AG10803 (cell line): Measurements from ENCODE around the gene MAPKAP1.

ENCODE experiments used
- DNase-seq: peaks from one replicate; pipeline ENCODE4 v3.0.0; 2010; ENCODE audit warnings: low read depth
- H3K4me3 ChIP-seq: 2 replicates; pipeline ENCODE4 v1.5.1; 2011; ENCODE audit warnings: mild to moderate bottlenecking, low read length, control low read depth
- TF ChIP-seq, protein P1 (sequence below): conservative IDR thresholded peaks from 2 replicates; pipeline ENCODE4 v1.5.1; 2011; ENCODE audit warnings: mild to moderate bottlenecking, low read length, control low read depth, inconsistent platforms

Gene MAPKAP1

GRCh38 chr9:125659201-125659840 lies 47.7 kb downstream of the MAPKAP1 start:
- TF ChIP-seq, protein P1, sequence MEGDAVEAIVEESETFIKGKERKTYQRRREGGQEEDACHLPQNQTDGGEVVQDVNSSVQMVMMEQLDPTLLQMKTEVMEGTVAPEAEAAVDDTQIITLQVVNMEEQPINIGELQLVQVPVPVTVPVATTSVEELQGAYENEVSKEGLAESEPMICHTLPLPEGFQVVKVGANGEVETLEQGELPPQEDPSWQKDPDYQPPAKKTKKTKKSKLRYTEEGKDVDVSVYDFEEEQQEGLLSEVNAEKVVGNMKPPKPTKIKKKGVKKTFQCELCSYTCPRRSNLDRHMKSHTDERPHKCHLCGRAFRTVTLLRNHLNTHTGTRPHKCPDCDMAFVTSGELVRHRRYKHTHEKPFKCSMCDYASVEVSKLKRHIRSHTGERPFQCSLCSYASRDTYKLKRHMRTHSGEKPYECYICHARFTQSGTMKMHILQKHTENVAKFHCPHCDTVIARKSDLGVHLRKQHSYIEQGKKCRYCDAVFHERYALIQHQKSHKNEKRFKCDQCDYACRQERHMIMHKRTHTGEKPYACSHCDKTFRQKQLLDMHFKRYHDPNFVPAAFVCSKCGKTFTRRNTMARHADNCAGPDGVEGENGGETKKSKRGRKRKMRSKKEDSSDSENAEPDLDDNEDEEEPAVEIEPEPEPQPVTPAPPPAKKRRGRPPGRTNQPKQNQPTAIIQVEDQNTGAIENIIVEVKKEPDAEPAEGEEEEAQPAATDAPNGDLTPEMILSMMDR: no peak
- no peak for DNase-seq
- H3K4me3 ChIP-seq: no peak overlapping the region

DNA sequence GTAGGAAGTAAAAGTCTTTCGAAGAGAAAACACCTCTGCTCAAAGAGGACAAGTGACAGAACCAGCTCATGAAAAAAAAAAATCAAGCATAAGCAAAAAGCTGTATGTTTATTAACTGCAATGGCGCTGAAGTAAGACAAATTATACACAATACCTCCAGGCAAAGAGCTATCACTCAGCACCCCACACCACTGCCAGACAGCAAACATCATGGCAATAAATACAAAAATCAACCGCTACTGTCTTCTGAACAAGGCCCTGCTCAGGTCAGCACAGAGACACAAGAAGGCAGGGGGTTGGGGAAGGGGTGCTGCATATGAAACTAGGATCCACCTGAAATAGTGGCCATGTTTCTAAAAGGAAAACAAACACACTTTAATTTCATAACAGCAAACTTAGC lies 50.4 kb downstream of the MAPKAP1 start:
- DNase-seq: no peak

GRCh38 chr9:125655691-125656410 lies 51.2 kb downstream of the MAPKAP1 start:
- DNase-seq: no peak
- TF ChIP-seq, protein P1: no peak
- H3K4me3 ChIP-seq: no peak overlapping the region

More for the DNA sequence above, 50.4 kb downstream of the MAPKAP1 start:
- TF ChIP-seq, protein P1: no peak
- H3K4me3 ChIP-seq: no peak overlapping the region

GRCh38 chr9:125655066-125655633 lies 51.9 kb downstream of the MAPKAP1 start:
- TF ChIP-seq, protein P1: no peak
- DNase-seq: no peak
- no peak overlapping the region for H3K4me3 ChIP-seq

- no peak overlapping the region for H3K4me3 ChIP-seq
- TF ChIP-seq, protein P1: no peak
- DNase-seq: no peak
Measured at GRCh38 chr9:125654121-125654520, 52.9 kb downstream of the MAPKAP1 start.

DNA sequence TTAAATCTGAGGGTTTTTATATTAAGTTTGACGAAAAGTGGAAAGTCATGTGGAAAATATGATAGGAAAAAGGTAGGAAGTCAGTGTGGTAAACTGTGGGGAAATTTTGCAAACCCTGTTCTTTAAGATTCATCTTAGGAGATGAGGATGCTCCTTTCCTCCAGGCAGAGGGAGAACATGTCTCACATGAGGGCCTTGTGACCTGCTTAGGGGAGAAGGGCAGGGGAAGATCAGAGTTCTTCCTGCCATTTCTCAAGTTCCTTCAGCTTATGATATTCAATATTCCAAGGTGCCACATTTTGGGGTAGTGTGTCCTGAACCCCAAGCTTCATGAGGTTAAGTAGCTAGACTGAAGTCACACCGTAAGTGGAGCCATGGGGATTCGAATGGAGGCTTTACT lies 53.7 kb downstream of the MAPKAP1 start:
- TF ChIP-seq, protein P1: no peak
- no peak overlapping the region for H3K4me3 ChIP-seq
- DNase-seq: no peak

- TF ChIP-seq, protein P1: no peak
- no peak for DNase-seq
- H3K4me3 ChIP-seq: no peak overlapping the region
Measured at GRCh38 chr9:125652759-125653158, 54.2 kb downstream of the MAPKAP1 start.
